ENCODE results near the gene ABCB10.

- TF ChIP-seq CTCF (IDR thresholded peaks at IDR 0.05; ENCODE audit: low read depth, low read length, missing input control) (no peak), EGR1 (IDR thresholded peaks at IDR 0.05; ENCODE audit: low read depth in 2 of 2) (no peak), YY1 (IDR thresholded peaks at IDR 0.05) (no peak), ATF3 (IDR thresholded peaks at IDR 0.05) (no peak), SP1 (IDR thresholded peaks at IDR 0.05) (no peak)
Observed at GRCh38 chr1:229557913-229558414, 543 bp downstream of the ABCB10 start.
